Subcutaneous adipose tissue (tissue), 4 donors: ENCODE results near the gene ITGB5. TPM values are rescaled to one million over a fixed set of nuclear protein-coding genes. Genes with fewer than 3 reads are reported as not detected.

ENCODE experiments used
- total RNA-seq, 4 donors: library from RNA; depleted of rRNA; stranded (reverse); fragments of >200 nt; gene quantifications; one replicate each; pipeline ENCODE4 v1.1.0, GENCODE V29; 2016
- TF ChIP-seq, protein P1 (sequence below): fragments of 450-650 bp; IDR thresholded peaks from one replicate; pipeline ENCODE4 v1.5.1; 2016; ENCODE audit warnings: low read depth, mild to moderate bottlenecking, control low read depth, antibody characterized with exemption, moderate library complexity

ITGB5 gene
- total RNA-seq, 4 donors from 2014 or later = 165 to 320 (median 262) TPM

DNA sequence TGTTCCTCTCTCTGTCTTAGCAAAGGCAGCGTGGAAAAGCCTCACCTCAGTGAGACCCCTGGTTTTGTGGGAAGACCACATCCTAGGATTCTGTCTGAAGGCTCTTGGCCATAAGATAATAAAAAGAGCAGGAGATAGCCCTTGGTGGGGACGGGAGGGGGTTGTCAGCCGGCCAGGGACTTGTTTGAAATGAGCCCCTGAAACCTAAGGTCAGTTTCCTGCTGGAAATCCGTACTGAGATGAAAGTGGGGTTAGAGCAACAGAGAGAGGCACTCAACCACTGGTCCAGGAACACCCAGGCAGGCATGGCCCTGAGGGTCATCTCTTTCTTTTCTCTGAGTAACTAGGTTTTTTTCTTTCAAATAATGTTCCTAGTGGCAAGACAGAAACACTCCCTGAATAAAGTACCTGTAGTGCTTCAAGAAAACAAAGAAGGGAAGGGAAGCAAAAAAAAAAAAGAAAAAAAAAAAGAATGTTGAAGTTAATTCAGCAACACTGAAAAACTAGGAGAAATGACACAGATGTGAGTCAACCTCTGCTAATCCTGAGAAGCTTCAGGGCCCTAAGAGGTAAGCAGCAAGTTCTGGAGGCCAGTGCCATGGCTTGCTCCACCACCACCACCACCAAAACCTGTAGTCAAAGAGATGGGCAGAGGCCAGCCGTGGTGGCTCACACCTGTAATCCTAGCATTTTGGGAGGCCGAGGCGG is 3.2 kb downstream of the ITGB5 start:
- TF ChIP-seq, protein P1, sequence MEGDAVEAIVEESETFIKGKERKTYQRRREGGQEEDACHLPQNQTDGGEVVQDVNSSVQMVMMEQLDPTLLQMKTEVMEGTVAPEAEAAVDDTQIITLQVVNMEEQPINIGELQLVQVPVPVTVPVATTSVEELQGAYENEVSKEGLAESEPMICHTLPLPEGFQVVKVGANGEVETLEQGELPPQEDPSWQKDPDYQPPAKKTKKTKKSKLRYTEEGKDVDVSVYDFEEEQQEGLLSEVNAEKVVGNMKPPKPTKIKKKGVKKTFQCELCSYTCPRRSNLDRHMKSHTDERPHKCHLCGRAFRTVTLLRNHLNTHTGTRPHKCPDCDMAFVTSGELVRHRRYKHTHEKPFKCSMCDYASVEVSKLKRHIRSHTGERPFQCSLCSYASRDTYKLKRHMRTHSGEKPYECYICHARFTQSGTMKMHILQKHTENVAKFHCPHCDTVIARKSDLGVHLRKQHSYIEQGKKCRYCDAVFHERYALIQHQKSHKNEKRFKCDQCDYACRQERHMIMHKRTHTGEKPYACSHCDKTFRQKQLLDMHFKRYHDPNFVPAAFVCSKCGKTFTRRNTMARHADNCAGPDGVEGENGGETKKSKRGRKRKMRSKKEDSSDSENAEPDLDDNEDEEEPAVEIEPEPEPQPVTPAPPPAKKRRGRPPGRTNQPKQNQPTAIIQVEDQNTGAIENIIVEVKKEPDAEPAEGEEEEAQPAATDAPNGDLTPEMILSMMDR = no peak

DNA sequence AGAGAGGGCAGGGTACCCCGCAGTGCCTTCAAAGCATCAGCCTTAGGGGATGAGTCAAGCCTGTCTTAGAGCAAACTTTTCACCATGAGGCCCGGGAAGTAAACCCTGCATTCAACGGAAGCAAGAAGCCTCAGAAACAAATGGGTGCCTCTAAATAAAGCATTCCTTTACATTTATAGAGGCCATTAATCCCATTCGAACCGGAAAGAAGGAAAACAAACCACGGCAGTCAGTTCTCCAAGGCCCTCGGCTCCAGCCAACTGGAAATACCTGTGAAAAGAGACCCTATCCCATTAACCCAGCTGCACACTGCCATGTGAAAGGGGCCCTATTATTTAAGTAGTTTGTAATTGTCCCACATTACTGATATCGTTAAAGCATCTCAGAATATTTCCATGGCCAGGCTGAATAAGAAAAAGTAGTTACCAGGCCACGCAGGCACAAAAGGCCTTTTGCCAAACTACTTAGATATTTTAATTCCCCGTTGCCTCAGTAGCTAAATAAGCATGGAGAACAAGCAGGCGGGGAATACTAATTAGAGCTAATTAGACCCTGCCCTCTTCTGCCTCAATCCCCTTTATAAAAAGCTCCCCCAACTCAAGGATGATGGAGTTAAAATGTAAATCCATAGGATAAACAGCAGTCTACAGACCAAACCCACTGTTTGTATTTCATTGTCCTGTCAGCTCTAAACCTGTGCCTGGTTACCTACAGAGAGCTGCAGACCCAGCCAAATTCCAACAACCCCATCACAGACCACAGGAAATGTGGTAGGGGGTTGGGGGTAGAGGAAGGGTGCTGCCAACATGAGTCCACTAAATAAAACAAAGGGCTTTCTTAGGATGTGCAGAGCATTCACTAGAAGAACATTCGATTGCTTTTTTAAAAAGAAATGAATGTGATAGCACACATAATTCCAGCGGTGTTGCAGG is 4.1 kb downstream of the ITGB5 start:
- TF ChIP-seq, protein P1 = no peak

DNA sequence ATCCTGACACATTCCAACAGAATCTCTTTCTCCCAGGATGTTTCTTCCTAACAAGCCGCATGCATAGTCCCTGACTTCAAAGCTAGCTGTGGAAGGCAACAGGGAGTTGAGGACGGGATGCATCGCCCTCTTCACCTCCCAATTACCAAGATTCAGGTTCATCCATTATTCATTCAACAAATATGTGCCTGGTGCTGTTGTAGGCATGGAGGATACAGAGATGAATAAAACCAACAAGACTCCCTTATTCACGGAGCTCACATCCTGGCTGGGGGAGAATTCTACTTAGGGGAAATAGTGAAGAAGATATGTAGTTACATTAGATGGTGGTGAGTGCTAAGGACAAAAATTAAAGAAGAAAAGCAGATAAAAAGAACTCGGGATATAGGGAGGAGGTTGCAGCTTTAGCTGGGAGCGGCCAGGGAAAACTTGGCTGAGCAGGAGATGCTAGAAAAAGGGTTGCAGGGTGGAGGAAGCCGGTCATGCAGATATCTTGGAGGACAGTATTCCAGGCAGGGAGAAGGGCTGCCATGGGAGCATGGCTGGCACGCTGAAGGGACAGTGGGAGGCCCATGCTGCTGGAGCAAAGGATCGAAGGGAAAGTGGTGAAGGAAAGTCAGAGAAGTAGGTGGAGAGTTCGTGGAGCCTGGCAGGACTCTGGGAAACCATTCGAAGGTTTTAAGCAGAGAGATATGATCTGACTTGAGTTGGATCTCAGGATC is 5.0 kb downstream of the ITGB5 start:
- TF ChIP-seq, protein P1 = no peak

DNA sequence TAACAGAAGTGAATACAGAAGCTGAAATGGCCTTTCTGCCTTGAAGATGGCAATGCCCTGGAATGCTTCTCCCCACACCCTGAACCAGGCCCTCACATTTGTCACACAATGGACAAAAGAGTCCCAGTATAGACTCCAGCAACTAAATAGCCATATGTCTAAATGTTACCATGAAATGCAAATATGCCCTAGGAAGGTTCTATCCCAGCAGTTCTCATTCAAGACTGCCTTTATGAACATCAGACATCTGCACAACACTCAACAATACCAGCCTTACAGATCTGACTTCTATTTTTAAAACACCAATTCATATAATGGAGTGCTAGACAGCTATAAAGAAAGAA is 7.9 kb downstream of the ITGB5 start:
- TF ChIP-seq, protein P1 = no peak

DNA sequence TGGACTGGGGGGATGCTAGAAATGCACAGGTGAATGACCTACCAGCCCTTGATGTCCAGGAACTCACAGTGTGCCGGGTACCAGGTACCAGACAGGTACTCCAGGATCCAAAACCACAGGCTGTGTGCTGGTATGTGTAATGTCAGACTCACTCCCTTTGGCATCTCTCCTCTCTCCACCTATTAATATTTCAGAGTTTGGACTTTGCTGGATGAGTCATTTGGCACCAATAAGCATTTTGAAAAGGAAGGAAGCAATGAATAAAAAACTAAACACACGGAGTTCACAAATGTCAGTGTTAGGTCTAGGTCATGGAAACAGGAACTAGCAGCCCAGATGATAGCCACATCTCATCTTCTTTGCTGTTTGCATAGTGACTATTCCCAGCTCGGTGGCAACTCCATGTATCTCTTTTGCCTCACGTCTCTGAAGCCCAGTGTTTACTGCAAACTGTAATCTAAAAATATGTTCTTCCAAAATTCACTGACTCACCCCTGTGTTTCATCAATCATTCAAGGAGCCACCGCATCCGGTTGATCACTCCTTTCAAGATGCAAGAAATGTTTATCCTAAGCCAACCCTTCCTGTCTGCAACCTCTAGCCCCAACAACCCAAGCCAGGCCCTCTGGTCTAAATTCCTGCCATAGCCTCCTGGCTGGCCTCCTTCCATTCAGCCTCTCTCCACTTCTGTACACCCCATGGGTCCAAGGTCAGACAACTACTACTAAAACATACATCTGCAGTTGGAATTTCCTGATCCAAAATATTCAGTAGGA is 8.4 kb downstream of the ITGB5 start:
- TF ChIP-seq, protein P1 = no peak

DNA sequence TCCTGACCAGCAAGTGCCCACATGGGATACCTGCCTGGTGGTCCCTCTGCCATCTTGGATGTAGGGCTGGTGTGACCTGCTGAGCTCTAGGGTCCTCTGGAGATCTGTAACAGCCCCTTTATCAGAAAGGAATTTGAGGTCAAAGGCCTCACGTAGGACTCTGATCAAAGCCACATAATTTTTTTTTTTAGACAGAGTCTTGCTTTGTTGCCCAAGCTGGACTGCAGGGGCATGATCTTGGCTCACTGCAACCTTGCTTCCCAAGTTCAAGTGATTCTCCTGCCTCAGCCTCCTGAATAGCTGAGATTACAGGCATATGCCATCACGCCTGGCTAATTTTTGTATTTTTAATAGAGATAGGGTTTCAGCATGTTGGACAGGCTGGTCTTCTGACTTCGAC is 9.5 kb downstream of the ITGB5 start:
- TF ChIP-seq, protein P1 = no peak
